K562 (cell line): ENCODE measurements around the gene RARG. TPM values are rescaled to one million over a fixed set of nuclear protein-coding genes. Genes with fewer than 3 reads are reported as not detected.

ENCODE experiments used
- ATAC-seq: fragments of 200-7000 bp; cut with Tn5 transposase; 3 replicates; pipeline ENCODE4 v1.9.1; 2020; ENCODE audit warnings: moderate library complexity
- BruUV-seq: library from RNA; stranded (reverse); fragments of 400-500 nt; replicated peaks from 2 replicates; lab custom pipeline; 2021; lab: Mats Ljungman, UMichigan
- CTCF ChIA-PET: fragments of 300-600 bp; formaldehyde crosslinking; extraction: SDS; loops from one replicate; lab custom pipeline; 2021; ENCODE audit warnings: low intra/inter-chr PET ratio; lab: Yijun Ruan, JAX
- POLR2A ChIA-PET: fragments of 300-600, 350-650 bp; sonication (Branson Sonifier 250); formaldehyde crosslinking; extraction: SDS; loops from one replicate; lab custom pipeline; 2021; ENCODE audit warnings: antibody characterized with exemption, inconsistent platforms; lab: Yijun Ruan, JAX
- DNase-seq, 4 experiments: peaks; one replicate each; pipeline versions ENCODE4 v3.0.0 to v3.0.0-alpha.2; 2011 to 2018; ENCODE audit warnings: low spot score in 3 of 4, mixed read lengths in 3 of 4; ENCODE audit errors: extremely low read depth in 1 of 4
- FAIRE-seq: peaks from 2 replicates; lab custom pipeline; 2011; peaks lifted over from hg19 to GRCh38; lab: Jason Lieb, UNC
- H2AFZ ChIP-seq: 2 replicates; pipeline ENCODE4 v1.6.0; 2011; ENCODE audit warnings: low read depth, low read length, control low read depth, inconsistent platforms
- H3K27ac ChIP-seq: fragments of 200-600 bp; 3 replicates; pipeline ENCODE4 v1.8.0; 2011; ENCODE audit warnings: low read depth, mild to moderate bottlenecking, control low read depth, inconsistent platforms, low read length, moderate library complexity, mixed read lengths; ENCODE audit errors: extremely low read depth
- H3K27me3 ChIP-seq, 2 experiments: fragments of 300-600 bp in 1 of 2; 2 replicates in 1 of 2; 3 replicates in 1 of 2; pipeline versions ENCODE4 v1.6.0 to v1.8.0; 2011; ENCODE audit warnings: inconsistent platforms in 2 of 2, low read length in 2 of 2, mild to moderate bottlenecking in 1 of 2, mixed read lengths in 1 of 2, moderate library complexity in 1 of 2; ENCODE audit not compliant: control insufficient read depth in 2 of 2, insufficient read depth in 2 of 2
- H3K36me3 ChIP-seq: fragments of 300-600 bp; 3 replicates; pipeline ENCODE4 v1.8.0; 2011; ENCODE audit warnings: mild to moderate bottlenecking, low read length, inconsistent platforms; ENCODE audit not compliant: control insufficient read depth, insufficient read depth
- H3K4me1 ChIP-seq, 2 experiments: fragments of 200-600 bp in 1 of 2; replicated peaks in 1 of 2; 2 replicates in 1 of 2; 3 replicates in 1 of 2; pipeline versions ENCODE4 v1.5.1 to v1.8.0; 2011; ENCODE audit warnings: inconsistent platforms in 2 of 2, low read length in 2 of 2, mild to moderate bottlenecking in 1 of 2, mixed read lengths in 1 of 2, moderate library complexity in 1 of 2; ENCODE audit not compliant: control insufficient read depth in 2 of 2, insufficient read depth in 2 of 2
- H3K4me2 ChIP-seq: 2 replicates; pipeline ENCODE4 v1.6.1; 2011; ENCODE audit warnings: low read length, control low read depth, inconsistent platforms, mixed read lengths; ENCODE audit not compliant: insufficient read depth
- H3K4me3 ChIP-seq: fragments of 200-600 bp; sonication (generic), shearing (Covaris generic); 2 replicates; pipeline ENCODE4 v1.5.1; 2016; ENCODE audit warnings: control low read depth, inconsistent platforms
- H3K79me2 ChIP-seq: fragments of 200-600 bp; 3 replicates; pipeline ENCODE4 v1.8.0; 2011; ENCODE audit warnings: low read length, inconsistent platforms; ENCODE audit not compliant: control insufficient read depth, insufficient read depth
- H3K9ac ChIP-seq, 2 experiments: 2 replicates each; pipeline versions ENCODE4 v1.6.0 to v1.6.1; 2011; ENCODE audit warnings: low read depth in 2 of 2, low read length in 2 of 2, control low read depth in 1 of 2, inconsistent platforms in 1 of 2, mild to moderate bottlenecking in 1 of 2, mixed read lengths in 1 of 2; ENCODE audit not compliant: insufficient read depth in 1 of 2
- H3K9me1 ChIP-seq: one replicate; pipeline ENCODE4 v1.6.0; 2011; ENCODE audit warnings: inconsistent platforms, mild to moderate bottlenecking, low read length, moderate library complexity; ENCODE audit not compliant: control insufficient read depth, insufficient read depth
- H3K9me3 ChIP-seq: replicated peaks from 2 replicates; pipeline ENCODE4 v1.5.1; 2011; ENCODE audit warnings: low read depth, low read length, inconsistent platforms; ENCODE audit not compliant: control insufficient read depth, insufficient read depth
- H4K20me1 ChIP-seq: replicated peaks from 2 replicates; pipeline ENCODE4 v1.6.1; 2011; ENCODE audit warnings: low read length, inconsistent platforms, mixed read lengths; ENCODE audit not compliant: control insufficient read depth, insufficient read depth
- ARID2 ChIP-seq: fragments of 450-650 bp; IDR thresholded peaks from 2 replicates; pipeline ENCODE4 v1.6.1; 2017; ENCODE audit warnings: antibody characterized with exemption, mild to moderate bottlenecking
- ATF1 ChIP-seq, 2 experiments: fragments of 450-650 bp in 1 of 2; IDR thresholded peaks; 2 replicates each; pipeline ENCODE4 v1.6.1; 2016; ENCODE audit warnings: missing compliant biosample characterization in 1 of 2, missing genetic modification characterization in 1 of 2
- GABPA ChIP-seq: fragments of 200-800 bp; sonication (Bioruptor generic); conservative IDR thresholded peaks from 2 replicates; pipeline ENCODE4 v1.6.1; 2016; ENCODE audit warnings: low read depth, missing genetic modification characterization, missing compliant biosample characterization
- HDAC2 ChIP-seq: fragments of 450-650 bp; IDR thresholded peaks from 2 replicates; pipeline ENCODE4 v1.6.1; 2016; ENCODE audit warnings: mild to moderate bottlenecking
- ILK ChIP-seq: fragments of 450-650 bp; IDR thresholded peaks from 2 replicates; pipeline ENCODE4 v1.6.1; 2016; ENCODE audit warnings: missing genetic modification characterization, low read depth, mild to moderate bottlenecking, missing compliant biosample characterization, moderate library complexity, borderline replicate concordance
- KHSRP ChIP-seq: fragments of 450-650 bp; IDR thresholded peaks from 2 replicates; pipeline ENCODE4 v1.6.1; 2017
- MAX ChIP-seq: sonication (generic); formaldehyde crosslinking; IDR thresholded peaks from 2 replicates; pipeline ENCODE4 v1.9.0; 2022; ENCODE audit warnings: mild to moderate bottlenecking, missing genetic modification reagents
- NBN ChIP-seq: fragments of 450-650 bp; IDR thresholded peaks from 2 replicates; pipeline ENCODE4 v1.6.1; 2016; ENCODE audit warnings: low read depth, mild to moderate bottlenecking
- NCOA2 ChIP-seq, 2 experiments: fragments of 450-650 bp; IDR thresholded peaks; 2 replicates each; pipeline ENCODE4 v1.6.1; 2018; ENCODE audit warnings: mild to moderate bottlenecking in 2 of 2, moderate library complexity in 1 of 2; ENCODE audit not compliant: partially characterized antibody in 2 of 2
- NFXL1 ChIP-seq: fragments of 450-650 bp; formaldehyde crosslinking; IDR thresholded peaks from 2 replicates; pipeline ENCODE4 v1.4.0; 2021; ENCODE audit warnings: mild to moderate bottlenecking
- STAT5A ChIP-seq: IDR thresholded peaks from 2 replicates; pipeline ENCODE4 v1.6.1; 2012; ENCODE audit warnings: low read length, inconsistent platforms, borderline replicate concordance
- ZNF12 ChIP-seq: sonication (generic); formaldehyde crosslinking; IDR thresholded peaks from 2 replicates; pipeline ENCODE4 v1.4.0; 2020; ENCODE audit warnings: mild to moderate bottlenecking, missing genetic modification reagents
- ZNF277 ChIP-seq: fragments of 250-450 bp; sonication (Bioruptor Pico); IDR thresholded peaks from 2 replicates; pipeline ENCODE4 v1.8.0; 2022; ENCODE audit warnings: inconsistent platforms, mild to moderate bottlenecking, moderate library complexity, borderline replicate concordance
- WGBS: fragments of 100-300 bp; shearing (Covaris generic); methylation state at CpG from one replicate; pipeline ENCODE4 v1.1.6; 2016; ENCODE audit warnings: low coverage, mixed read lengths; ENCODE audit not compliant: insufficient coverage; ENCODE audit errors: missing lambda C conversion rate; 5-methylcytosine and 5-hydroxymethylcytosine counted together
- in situ Hi-C: fragments of 300-500 bp; cut with MboI; formaldehyde crosslinking; loops from 4 replicates; pipeline ENCODE4 v1.15.0; 2018; ENCODE audit warnings: inconsistent platforms, mixed read lengths
- intact Hi-C: fragments of 100-400 bp; cut with micrococcal nuclease; formaldehyde crosslinking; loops from 2 replicates; pipeline ENCODE4 v1.14.2; 2022
- polyA plus RNA-seq, 8 experiments: library from polyadenylated mRNA; depleted of rRNA in 4 of 8; stranded (reverse) in 5 of 8; unstranded in 3 of 8; fragments of >200 nt; fragmentation: Nextera tagmentation in 2 of 8; fragmentation: Illumina TruSeq in 1 of 8; extraction: Ambion mirVana in 2 of 8; extraction: Trizol in 1 of 8; gene quantifications; 2 replicates each; pipeline versions ENCODE4 v1.2.1 to v1.2.3, GENCODE V29; 2011 to 2014; ENCODE audit warnings: inconsistent platforms in 1 of 8, missing spikeins in 1 of 8
- total RNA-seq, 7 experiments: library from RNA; depleted of rRNA in 6 of 7; stranded (reverse); fragments of >200 nt in 6 of 7; fragmentation: Illumina TruSeq in 2 of 7; extraction: Trizol in 2 of 7; gene quantifications; 2 replicates each; pipeline versions ENCODE4 v1.2.1 to v1.2.3, GENCODE V29; 2011 to 2021; ENCODE audit warnings: low replicate concordance in 1 of 7
- TF ChIP-seq, protein P1 (sequence below): fragments of 450-650 bp; IDR thresholded peaks from 2 replicates; pipeline ENCODE4 v1.6.1; 2014; ENCODE audit warnings: low read depth, mild to moderate bottlenecking, moderate library complexity, borderline replicate concordance
- TF ChIP-seq, protein P2 (sequence below): IDR thresholded peaks from 2 replicates; pipeline ENCODE4 v1.6.1; 2016; ENCODE audit warnings: missing genetic modification characterization, missing compliant biosample characterization

Gene RARG
- total and polyA plus RNA-seq, 9 of the 15 experiments (the other 6 are each of a cell fraction or from before 2014, with no cell fraction given) = 0.18 to 7.6 (median 3.8) TPM

DNA sequence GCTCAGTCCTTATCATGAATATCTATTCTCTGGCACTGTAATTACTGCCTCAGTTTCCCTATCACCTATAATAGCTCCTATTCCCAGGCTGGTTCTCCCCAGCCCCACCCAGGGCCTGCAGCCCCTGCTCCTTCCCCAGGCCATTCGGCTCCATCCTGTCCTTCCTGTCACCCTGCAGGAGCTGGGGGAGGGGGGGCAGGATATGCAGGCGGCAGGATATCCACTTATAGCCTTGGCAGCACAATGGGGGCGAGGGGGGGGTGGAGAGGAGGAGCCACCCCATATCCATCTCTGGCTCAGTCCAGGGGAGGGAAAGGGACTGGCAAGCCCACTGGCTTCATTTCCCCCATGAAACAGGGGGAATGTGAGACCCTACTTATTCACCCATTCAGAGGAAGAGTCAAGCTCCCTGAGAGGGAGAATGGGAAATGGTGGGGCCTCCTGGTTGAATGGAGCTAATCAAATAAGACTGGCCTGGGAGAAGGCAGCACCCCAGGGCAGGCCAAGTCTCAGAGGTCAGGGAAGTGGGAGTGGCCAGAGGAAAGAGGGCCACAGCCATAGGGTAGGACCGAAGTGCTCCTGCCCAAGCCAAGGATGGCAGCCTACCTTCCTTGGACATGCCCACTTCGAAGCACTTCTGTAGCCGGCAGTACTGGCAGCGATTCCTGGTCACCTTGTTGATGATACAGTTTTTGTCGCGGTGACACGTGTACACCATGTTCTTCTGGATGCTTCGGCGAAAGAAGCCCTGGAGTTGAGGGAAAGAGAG lies 17.1 kb downstream of the RARG start:
- no peak overlapping the region for H2AFZ ChIP-seq
- ATAC-seq (no peak), FAIRE-seq (no peak), DNase-seq (no peak)
- WGBS = 75% methylated on average over 11 of the region's 12 CpGs
- CTCF ChIA-PET = interaction anchor here (0.9 to 4.5 kb wide), 3 partner anchors 36 to 106 kb away, joined by 3 to 41 read pairs (median 10); a partner anchor contains a TSS
- no peak overlapping the region for H3K27ac ChIP-seq
- H3K9me1 ChIP-seq = no peaks in the 10 kb centered on the region
- H3K4me3 ChIP-seq = no peak overlapping the region
- peaks cover 19 to 47% of the 10 kb centered on the region in 2 experiments for H3K4me1 ChIP-seq
- H3K36me3 ChIP-seq = peaks cover 40% of the 10 kb centered on the region
- no peaks in the 10 kb centered on the region for H3K27me3 ChIP-seq
- no peak overlapping the region for H3K4me2 ChIP-seq
- H3K9me3 ChIP-seq = no peaks in the 10 kb centered on the region
- BruUV-seq = no TSS peak
- POLR2A ChIA-PET = interaction anchor here (0.7 to 2.1 kb wide), 7 partner anchors 28 to 80 kb away, joined by 3 to 6 read pairs (median 4); partner anchors contain the start of genes CSAD, PFDN5 and ZNF740
- H3K79me2 ChIP-seq = peaks cover 24% of the 10 kb centered on the region
- in situ Hi-C loops = loop anchor here (5.0 kb wide), 1 partner anchor 72 kb away; no protein-coding TSS in a partner anchor
- no peaks in the 10 kb centered on the region for H4K20me1 ChIP-seq
- H3K9ac ChIP-seq = peak overlapping the region in 1 of 2 experiments; percentile 11; a peak in 1 of 4 replicates
- intact Hi-C loops = no loop called here
- TF ChIP-seq ATF1 (CRISPR knock-in tag; IDR thresholded peaks at IDR 0.05) (no peak), ATF1 (tag; IDR thresholded peaks at IDR 0.05) (no peak), MAX (CRISPR knock-in tag) (no peak), KHSRP (no peak), ILK (no peak), NBN (no peak), STAT5A (no peak), NFXL1 (CRISPR knock-in tag) (no peak), GABPA (tag) (no peak), HDAC2 (no peak), ZNF12 (no peak), ARID2 (no peak), NCOA2 (IDR thresholded peaks at IDR 0.05; ENCODE audit: partially characterized antibody in 2 of 2) (no peak), ZNF277 (CRISPR knock-in tag) (no peak)
- TF ChIP-seq, protein P1, sequence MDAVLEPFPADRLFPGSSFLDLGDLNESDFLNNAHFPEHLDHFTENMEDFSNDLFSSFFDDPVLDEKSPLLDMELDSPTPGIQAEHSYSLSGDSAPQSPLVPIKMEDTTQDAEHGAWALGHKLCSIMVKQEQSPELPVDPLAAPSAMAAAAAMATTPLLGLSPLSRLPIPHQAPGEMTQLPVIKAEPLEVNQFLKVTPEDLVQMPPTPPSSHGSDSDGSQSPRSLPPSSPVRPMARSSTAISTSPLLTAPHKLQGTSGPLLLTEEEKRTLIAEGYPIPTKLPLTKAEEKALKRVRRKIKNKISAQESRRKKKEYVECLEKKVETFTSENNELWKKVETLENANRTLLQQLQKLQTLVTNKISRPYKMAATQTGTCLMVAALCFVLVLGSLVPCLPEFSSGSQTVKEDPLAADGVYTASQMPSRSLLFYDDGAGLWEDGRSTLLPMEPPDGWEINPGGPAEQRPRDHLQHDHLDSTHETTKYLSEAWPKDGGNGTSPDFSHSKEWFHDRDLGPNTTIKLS = no peak
- TF ChIP-seq, protein P2, sequence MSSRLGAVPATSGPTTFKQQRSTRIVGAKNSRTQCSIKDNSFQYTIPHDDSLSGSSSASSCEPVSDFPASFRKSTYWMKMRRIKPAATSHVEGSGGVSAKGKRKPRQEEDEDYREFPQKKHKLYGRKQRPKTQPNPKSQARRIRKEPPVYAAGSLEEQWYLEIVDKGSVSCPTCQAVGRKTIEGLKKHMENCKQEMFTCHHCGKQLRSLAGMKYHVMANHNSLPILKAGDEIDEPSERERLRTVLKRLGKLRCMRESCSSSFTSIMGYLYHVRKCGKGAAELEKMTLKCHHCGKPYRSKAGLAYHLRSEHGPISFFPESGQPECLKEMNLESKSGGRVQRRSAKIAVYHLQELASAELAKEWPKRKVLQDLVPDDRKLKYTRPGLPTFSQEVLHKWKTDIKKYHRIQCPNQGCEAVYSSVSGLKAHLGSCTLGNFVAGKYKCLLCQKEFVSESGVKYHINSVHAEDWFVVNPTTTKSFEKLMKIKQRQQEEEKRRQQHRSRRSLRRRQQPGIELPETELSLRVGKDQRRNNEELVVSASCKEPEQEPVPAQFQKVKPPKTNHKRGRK = no peak
